Gastrocnemius medialis (tissue), 4 donors: Measurements from ENCODE around the gene TTYH3. TPM values are rescaled to one million over a fixed set of nuclear protein-coding genes. Genes with fewer than 3 reads are reported as not detected.

ENCODE experiments used
- ATAC-seq, 2 donors: fragments of 150-250 bp; one replicate each; pipeline ENCODE4 v1.9.1; 2016
- DNase-seq, 2 donors: peaks; one replicate each; pipeline ENCODE4 v3.0.0-alpha.2; 2019
- H3K27ac ChIP-seq, 4 donors: fragments of 200-600 bp; sonication (generic); 1 replicate in 1 of 4; 2 replicates in 3 of 4; pipeline ENCODE4 v1.5.1; 2016 to 2018; ENCODE audit warnings: mild to moderate bottlenecking in 2 of 4, moderate library complexity in 1 of 4
- H3K27me3 ChIP-seq, 3 donors: fragments of 200-600 bp; sonication (generic) in 2 of 3; 1 replicate in 1 of 3; 2 replicates in 2 of 3; pipeline versions ENCODE4 v1.5.1 to v1.6.0; 2016 to 2019; ENCODE audit warnings: mild to moderate bottlenecking in 1 of 3, moderate library complexity in 1 of 3
- H3K36me3 ChIP-seq, 2 donors: fragments of 200-600 bp; sonication (generic) in 1 of 2; one replicate each; pipeline ENCODE4 v1.5.1; 2017 to 2018
- H3K4me1 ChIP-seq, 2 donors: fragments of 200-600 bp; sonication (generic) in 1 of 2; one replicate each; pipeline ENCODE4 v1.5.1; 2016 to 2017; ENCODE audit warnings: mild to moderate bottlenecking in 2 of 2
- H3K4me3 ChIP-seq, 4 donors: fragments of 200-600 bp; sonication (generic) in 3 of 4; 1 replicate in 1 of 4; 2 replicates in 3 of 4; pipeline ENCODE4 v1.5.1; 2016 to 2019; ENCODE audit warnings: mild to moderate bottlenecking in 2 of 4
- H3K9me3 ChIP-seq, 3 donors: fragments of 200-600 bp; sonication (generic) in 2 of 3; 1 replicate in 1 of 3; 2 replicates in 2 of 3; pipeline ENCODE4 v1.5.1; 2016 to 2019
- POLR2A ChIP-seq, 2 donors: fragments of 450-650 bp; IDR thresholded peaks; one replicate each; pipeline ENCODE4 v1.6.1; 2017; ENCODE audit warnings: antibody characterized with exemption in 2 of 2, mild to moderate bottlenecking in 2 of 2, moderate library complexity in 2 of 2
- in situ Hi-C, 4 donors: fragments of 200-750 bp; cut with MboI; loops; one replicate each; pipeline versions ENCODE4 v1.15.0 to v1.8.0; 2017; ENCODE audit warnings: low sequenced_read_pairs in 4 of 4
- intact Hi-C: fragments of 100-400 bp; cut with DNase I; formaldehyde crosslinking; loops from one replicate; pipeline ENCODE4 v1.15.1; 2023; ENCODE audit warnings: low total_unique reads
- total RNA-seq, 4 donors: library from RNA; depleted of rRNA; stranded (reverse); fragments of >200 nt; gene quantifications; one replicate each; pipeline versions ENCODE4 v1.1.0 to v1.2.3, GENCODE V29; 2016
- TF ChIP-seq, protein P1 (sequence below), 5 experiments: fragments of 450-650 bp in 3 of 5; fragments of 200-600 bp in 2 of 5; sonication (generic) in 2 of 5; IDR thresholded peaks in 4 of 5; conservative IDR thresholded peaks in 1 of 5; 1 replicate in 4 of 5; 2 replicates in 1 of 5; pipeline ENCODE4 v1.5.1; 2016 to 2019; ENCODE audit warnings: antibody characterized with exemption in 5 of 5, mild to moderate bottlenecking in 3 of 5, moderate library complexity in 3 of 5

TTYH3 gene
- total RNA-seq, 4 donors from 2014 or later: 2.9 to 14.8 (median 5.2) TPM

DNA sequence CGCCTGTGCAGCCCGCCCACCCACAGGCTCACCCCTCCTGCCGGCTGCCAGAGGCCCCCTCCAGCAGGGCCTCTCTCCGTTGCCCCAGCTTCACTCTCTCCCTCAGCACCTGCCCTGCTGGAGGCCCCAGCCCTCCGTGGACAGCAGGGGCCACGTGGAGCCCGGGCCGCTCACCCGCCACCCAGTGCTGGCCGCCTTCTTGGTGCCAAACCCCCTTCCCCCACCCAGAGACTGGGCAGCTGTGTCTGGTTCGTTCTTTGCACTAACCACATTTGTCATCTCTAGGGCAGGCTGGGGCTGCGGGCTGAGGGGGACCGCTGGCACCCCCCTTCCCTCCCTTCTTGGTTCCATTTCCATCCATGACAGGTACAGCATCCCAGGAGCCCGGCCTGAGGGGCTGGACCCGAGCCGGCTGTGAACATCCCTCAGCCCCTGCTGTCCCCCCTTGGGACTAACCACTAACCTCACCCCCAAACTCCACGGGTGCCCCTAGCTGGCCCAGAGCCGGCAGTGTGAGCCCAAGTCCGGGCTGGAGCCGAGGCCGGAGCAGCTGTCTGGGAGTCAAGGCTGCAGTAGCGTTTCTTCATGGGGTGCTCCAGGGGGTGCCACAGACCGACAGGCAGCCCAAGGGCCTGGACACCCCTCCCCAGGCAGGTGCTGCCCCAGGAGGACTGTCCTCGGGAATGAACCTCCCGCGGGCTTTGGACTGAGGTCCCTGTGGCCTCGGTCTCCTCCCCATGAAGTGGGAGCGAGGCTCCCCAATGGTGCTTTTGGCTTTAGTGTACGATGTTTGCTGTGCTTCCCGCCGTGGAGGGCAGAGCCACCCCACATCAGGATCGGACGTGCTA lies 30.7 kb downstream of the TTYH3 start:
- ATAC-seq: peak in 1 of 2 donors; percentile 12
- intact Hi-C loops: no loop called here
- H3K4me1 ChIP-seq: peaks cover 16 to 24% of the 10 kb centered on the region in 2 donors

DNA sequence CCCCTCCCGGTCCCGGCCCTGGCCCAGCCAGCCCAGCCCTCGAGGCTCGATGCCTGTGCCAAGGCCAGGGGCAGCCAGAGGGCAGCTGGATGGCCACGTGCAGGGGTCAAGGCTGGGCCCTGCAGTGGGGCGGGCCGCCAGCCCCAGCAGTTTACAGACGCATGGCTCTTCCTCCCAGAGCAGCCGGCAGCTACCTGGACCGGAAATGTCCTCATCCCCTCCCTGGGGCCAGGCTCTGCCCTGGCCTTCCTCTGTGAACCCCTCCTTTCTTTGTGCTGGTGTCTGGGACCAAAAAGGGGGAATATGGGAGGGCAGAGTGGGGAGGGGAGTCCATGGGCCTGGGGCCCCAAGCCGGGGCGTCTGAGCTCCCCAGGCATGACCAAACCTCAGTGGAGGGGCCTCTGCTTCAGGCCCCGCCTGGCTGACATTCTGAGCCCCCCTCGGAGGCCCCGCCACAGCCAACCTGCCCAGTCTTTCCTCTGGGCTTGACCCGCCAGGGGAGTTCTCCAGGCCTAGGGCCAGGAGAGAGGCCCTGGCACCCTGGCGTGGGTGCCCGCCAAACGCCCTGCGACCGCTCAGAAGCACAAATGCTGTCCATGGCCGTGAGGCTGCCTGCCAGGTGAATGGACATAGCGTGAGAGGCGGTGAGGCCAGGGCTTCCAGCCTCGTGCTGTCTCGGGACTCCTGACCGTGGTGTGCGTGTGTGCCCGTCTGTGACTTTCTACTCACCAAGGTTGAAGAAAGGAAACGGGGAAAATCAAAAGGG lies 31.5 kb downstream of the TTYH3 start:
- H3K4me1 ChIP-seq: peaks cover 16 to 24% of the 10 kb centered on the region in 2 donors

More for the DNA sequence above, 30.7 kb downstream of the TTYH3 start:
- TF ChIP-seq, protein P1, sequence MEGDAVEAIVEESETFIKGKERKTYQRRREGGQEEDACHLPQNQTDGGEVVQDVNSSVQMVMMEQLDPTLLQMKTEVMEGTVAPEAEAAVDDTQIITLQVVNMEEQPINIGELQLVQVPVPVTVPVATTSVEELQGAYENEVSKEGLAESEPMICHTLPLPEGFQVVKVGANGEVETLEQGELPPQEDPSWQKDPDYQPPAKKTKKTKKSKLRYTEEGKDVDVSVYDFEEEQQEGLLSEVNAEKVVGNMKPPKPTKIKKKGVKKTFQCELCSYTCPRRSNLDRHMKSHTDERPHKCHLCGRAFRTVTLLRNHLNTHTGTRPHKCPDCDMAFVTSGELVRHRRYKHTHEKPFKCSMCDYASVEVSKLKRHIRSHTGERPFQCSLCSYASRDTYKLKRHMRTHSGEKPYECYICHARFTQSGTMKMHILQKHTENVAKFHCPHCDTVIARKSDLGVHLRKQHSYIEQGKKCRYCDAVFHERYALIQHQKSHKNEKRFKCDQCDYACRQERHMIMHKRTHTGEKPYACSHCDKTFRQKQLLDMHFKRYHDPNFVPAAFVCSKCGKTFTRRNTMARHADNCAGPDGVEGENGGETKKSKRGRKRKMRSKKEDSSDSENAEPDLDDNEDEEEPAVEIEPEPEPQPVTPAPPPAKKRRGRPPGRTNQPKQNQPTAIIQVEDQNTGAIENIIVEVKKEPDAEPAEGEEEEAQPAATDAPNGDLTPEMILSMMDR (IDR thresholded peaks at IDR 0.05 in 4 of 5, conservative IDR thresholded peaks at IDR 0.05 in 1 of 5): no peak
- no peak for TF ChIP-seq POLR2A (IDR thresholded peaks at IDR 0.05)
- H3K27ac ChIP-seq: no peak overlapping the region
- H3K36me3 ChIP-seq: peaks cover 0 to 6% of the 10 kb centered on the region in 2 donors
- no peak for DNase-seq
- no peak overlapping the region for H3K4me3 ChIP-seq
- no peaks in the 10 kb centered on the region for H3K9me3 ChIP-seq
- peaks cover 4 to 20% (median 20%) of the 10 kb centered on the region in 3 donors for H3K27me3 ChIP-seq
- in situ Hi-C loops: no loop called here

DNA sequence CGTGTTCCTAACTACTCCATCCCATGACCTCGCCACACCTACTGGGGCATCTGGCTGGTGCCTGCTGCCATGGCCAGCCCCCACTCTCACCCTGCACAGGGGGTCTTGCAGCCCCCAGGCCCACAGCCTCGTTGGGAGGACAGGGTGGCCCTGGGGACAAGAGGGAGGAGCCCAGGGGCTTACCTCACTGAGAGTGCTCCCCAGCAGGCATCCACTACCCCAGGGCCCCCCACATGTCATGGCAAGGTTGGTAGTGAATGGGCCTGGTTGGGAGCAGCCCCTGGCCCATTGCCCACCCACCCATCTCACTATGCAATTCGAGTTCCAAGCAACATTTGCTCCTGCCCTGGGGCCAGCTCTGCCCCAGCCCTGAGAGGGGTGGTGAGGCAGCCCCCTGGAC lies 32.2 kb downstream of the TTYH3 start:
- in situ Hi-C loops (no loop called here), intact Hi-C loops (no loop called here)
- no peak overlapping the region for H3K27ac ChIP-seq
- TF ChIP-seq, protein P1 (IDR thresholded peaks at IDR 0.05 in 4 of 5, conservative IDR thresholded peaks at IDR 0.05 in 1 of 5): no peak
- TF ChIP-seq POLR2A (IDR thresholded peaks at IDR 0.05): no peak
- DNase-seq: no peak
- no peak overlapping the region for H3K4me3 ChIP-seq
- ATAC-seq: no peak
- no peaks in the 10 kb centered on the region for H3K9me3 ChIP-seq
- no peaks in the 10 kb centered on the region for H3K36me3 ChIP-seq
- peaks cover 16 to 24% of the 10 kb centered on the region in 2 donors for H3K4me1 ChIP-seq
- H3K27me3 ChIP-seq: peaks cover 6 to 27% (median 26%) of the 10 kb centered on the region in 3 donors

More for the DNA sequence above, 31.5 kb downstream of the TTYH3 start:
- TF ChIP-seq, protein P1 (IDR thresholded peaks at IDR 0.05 in 4 of 5, conservative IDR thresholded peaks at IDR 0.05 in 1 of 5): no peak
- TF ChIP-seq POLR2A (IDR thresholded peaks at IDR 0.05): no peak
- in situ Hi-C loops (no loop called here), intact Hi-C loops (no loop called here)
- Histone ChIP-seq H3K9me3 (no peaks in the 10 kb centered on the region), H3K36me3 (no peaks in the 10 kb centered on the region), H3K27ac (no peak overlapping the region), H3K4me3 (no peak overlapping the region), H3K27me3 (peaks cover 6 to 27% (median 20%) of the 10 kb centered on the region in 3 donors)
- DNase-seq (peak in 1 of 2 donors; percentile 59), ATAC-seq (peak; percentile 32 to 64)

DNA sequence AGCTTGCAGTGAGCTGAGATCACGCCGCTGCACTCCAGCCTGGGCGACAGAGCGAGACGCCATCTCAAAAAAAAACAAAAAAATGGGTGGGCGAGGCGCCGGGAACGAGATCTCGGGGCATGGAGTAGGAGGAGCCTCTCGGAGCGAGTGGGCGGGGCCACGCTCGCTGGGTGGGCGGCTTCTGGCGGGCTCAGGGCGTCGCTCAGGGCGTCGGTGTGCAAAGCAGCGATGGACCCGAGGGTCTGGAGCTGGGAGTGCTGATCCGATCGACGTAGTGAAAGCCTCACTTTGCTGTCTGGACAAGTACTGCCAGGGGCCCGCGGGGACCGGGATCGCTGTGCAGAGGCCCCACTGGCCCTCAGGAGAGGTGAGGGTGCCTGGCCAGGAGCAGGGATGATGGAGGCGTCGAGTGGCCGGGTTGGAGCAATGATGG lies 33.6 kb downstream of the TTYH3 start:
- Histone ChIP-seq H3K27me3 (peaks cover 10 to 37% (median 34%) of the 10 kb centered on the region in 3 donors), H3K4me3 (no peak overlapping the region), H3K9me3 (no peaks in the 10 kb centered on the region), H3K36me3 (no peaks in the 10 kb centered on the region), H3K4me1 (peaks cover 16 to 24% of the 10 kb centered on the region in 2 donors), H3K27ac (no peak overlapping the region)
- no peak for DNase-seq
- ATAC-seq: no peak
- TF ChIP-seq POLR2A (IDR thresholded peaks at IDR 0.05): no peak
- TF ChIP-seq, protein P1 (IDR thresholded peaks at IDR 0.05 in 4 of 5, conservative IDR thresholded peaks at IDR 0.05 in 1 of 5): no peak
- in situ Hi-C loops (no loop called here), intact Hi-C loops (no loop called here)
